ENCODE data around the gene PANX3. TPM values are rescaled to one million over a fixed set of nuclear protein-coding genes. Genes with fewer than 3 reads are reported as not detected.

Gene PANX3
- total and polyA plus RNA-seq, 9 donors, result not detected

- Histone ChIP-seq H3K36me3 (no peaks in the 10 kb centered on the region), H3K27ac (no peak overlapping the region), H3K4me1 (ENCODE audit: insufficient read depth) (no peaks in the 10 kb centered on the region), H3K27me3 (no peaks in the 10 kb centered on the region), H3K9me3 (no peaks in the 10 kb centered on the region), H3K4me3 (no peak overlapping the region)
- WGBS, 3 donors, result 52 to 61% (median 55%) methylated on average over 4 of the region's 4 CpGs
- TF ChIP-seq CTCF (IDR thresholded peaks at IDR 0.05) (no peak), POLR2A (IDR thresholded peaks at IDR 0.05) (no peak), EP300 (IDR thresholded peaks at IDR 0.05) (no peak)
- no peak for DNase-seq
- intact Hi-C loops (cut with DNase I), result loop anchor here in 1 of 4 donors (10.0 kb wide), 1 partner anchor 504 kb away; no protein-coding TSS in a partner anchor
Measured at GRCh38 chr11:124578761-124579160, 32.5 kb upstream of the PANX3 start.

GRCh38 chr11:124581817-124582216, 29.4 kb upstream of the PANX3 start:
- 53 to 59% (median 56%) methylated on average over 6 of the region's 6 CpGs for WGBS, 3 donors
- DNase-seq, result no peak
- intact Hi-C loops (cut with DNase I), result loop anchor here in 1 of 4 donors (10.0 kb wide), 1 partner anchor 507 kb away; no protein-coding TSS in a partner anchor

GRCh38 chr11:124582565-124582964, 28.7 kb upstream of the PANX3 start:
- Histone ChIP-seq H3K27ac (no peak overlapping the region), H3K27me3 (no peaks in the 10 kb centered on the region), H3K36me3 (no peaks in the 10 kb centered on the region), H3K4me1 (ENCODE audit: insufficient read depth) (no peaks in the 10 kb centered on the region), H3K4me3 (no peak overlapping the region), H3K9me3 (no peaks in the 10 kb centered on the region)
- TF ChIP-seq POLR2A (IDR thresholded peaks at IDR 0.05) (no peak), CTCF (IDR thresholded peaks at IDR 0.05) (no peak), EP300 (IDR thresholded peaks at IDR 0.05) (no peak)
- intact Hi-C loops (cut with DNase I), result loop anchor here in 1 of 4 donors (10.0 kb wide), 1 partner anchor 508 kb away; no protein-coding TSS in a partner anchor
- no peak for DNase-seq
- WGBS, 3 donors, result 78 to 89% (median 78%) methylated on average over 2 of the region's 2 CpGs

More at GRCh38 chr11:124581817-124582216, 29.4 kb upstream of the PANX3 start:
- Histone ChIP-seq H3K27ac (no peak overlapping the region), H3K4me3 (no peak overlapping the region), H3K36me3 (no peaks in the 10 kb centered on the region), H3K4me1 (ENCODE audit: insufficient read depth) (no peaks in the 10 kb centered on the region), H3K27me3 (no peaks in the 10 kb centered on the region), H3K9me3 (no peaks in the 10 kb centered on the region)
- TF ChIP-seq POLR2A (IDR thresholded peaks at IDR 0.05) (no peak), EP300 (IDR thresholded peaks at IDR 0.05) (no peak), CTCF (IDR thresholded peaks at IDR 0.05) (no peak)

- Histone ChIP-seq H3K4me1 (ENCODE audit: insufficient read depth) (no peaks in the 10 kb centered on the region), H3K4me3 (no peak overlapping the region), H3K9me3 (no peaks in the 10 kb centered on the region), H3K36me3 (no peaks in the 10 kb centered on the region), H3K27me3 (no peaks in the 10 kb centered on the region), H3K27ac (no peak overlapping the region)
- 46 to 68% (median 50%) methylated on average over 8 of the region's 8 CpGs for WGBS, 3 donors
- intact Hi-C loops (cut with DNase I), result loop anchor here in 1 of 4 donors (10.0 kb wide), 1 partner anchor 509 kb away; no protein-coding TSS in a partner anchor
- DNase-seq, result no peak
- TF ChIP-seq POLR2A (IDR thresholded peaks at IDR 0.05) (no peak), CTCF (IDR thresholded peaks at IDR 0.05) (no peak)
Measured at GRCh38 chr11:124583781-124584180, 27.4 kb upstream of the PANX3 start.

Data from ovary (tissue), 9 donors.